Mucosa of stomach (tissue), 1 donor: ENCODE measurements around the gene MYOCD.

ENCODE experiments used
- H3K27me3 ChIP-seq: one replicate; pipeline ENCODE4 v1.7.0; 2013; ENCODE audit warnings: mild to moderate bottlenecking, low read length; ENCODE audit not compliant: control insufficient read depth, insufficient read depth
- H3K36me3 ChIP-seq: one replicate; pipeline ENCODE4 v1.7.0; 2013; ENCODE audit warnings: low read length; ENCODE audit not compliant: control insufficient read depth, insufficient read depth
- H3K4me1 ChIP-seq: one replicate; pipeline ENCODE4 v1.7.0; 2013; ENCODE audit warnings: mild to moderate bottlenecking, low read length; ENCODE audit not compliant: control insufficient read depth, insufficient read depth
- H3K4me3 ChIP-seq: one replicate; pipeline ENCODE4 v1.7.0; 2013; ENCODE audit warnings: low read length
- H3K9ac ChIP-seq: one replicate; pipeline ENCODE4 v1.7.0; 2013; ENCODE audit warnings: mild to moderate bottlenecking, low read length, moderate library complexity
- H3K9me3 ChIP-seq: one replicate; pipeline ENCODE4 v1.7.0; 2013; ENCODE audit warnings: mild to moderate bottlenecking, low read length, moderate library complexity; ENCODE audit not compliant: control insufficient read depth
- donor health status: Pancreatic carcinoma.

The MYOCD gene

DNA sequence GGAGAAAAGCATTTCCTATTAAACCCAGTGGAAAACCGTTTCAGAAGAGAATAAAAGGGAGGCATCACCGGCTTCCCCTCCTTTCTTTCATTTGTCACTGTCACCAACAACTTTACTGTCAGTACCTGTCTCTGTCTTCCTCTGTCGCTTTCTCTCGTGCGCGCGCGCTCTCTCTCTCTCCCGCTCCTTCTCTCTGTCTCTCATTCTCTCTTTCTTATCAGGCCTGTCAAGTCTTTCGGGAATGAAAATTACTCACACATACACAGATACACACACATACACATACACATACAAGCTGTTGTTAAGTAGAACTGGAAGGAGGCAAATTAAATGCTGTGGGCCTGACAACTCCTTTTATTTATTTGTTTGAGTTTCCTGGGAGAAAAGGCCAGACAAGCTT lies 17.6 kb downstream of the MYOCD start:
- Histone ChIP-seq H3K4me1 (no peaks in the 10 kb centered on the region), H3K27me3 (no peaks in the 10 kb centered on the region), H3K9ac (no peak overlapping the region), H3K36me3 (no peaks in the 10 kb centered on the region), H3K9me3 (no peaks in the 10 kb centered on the region), H3K4me3 (no peak overlapping the region)

DNA sequence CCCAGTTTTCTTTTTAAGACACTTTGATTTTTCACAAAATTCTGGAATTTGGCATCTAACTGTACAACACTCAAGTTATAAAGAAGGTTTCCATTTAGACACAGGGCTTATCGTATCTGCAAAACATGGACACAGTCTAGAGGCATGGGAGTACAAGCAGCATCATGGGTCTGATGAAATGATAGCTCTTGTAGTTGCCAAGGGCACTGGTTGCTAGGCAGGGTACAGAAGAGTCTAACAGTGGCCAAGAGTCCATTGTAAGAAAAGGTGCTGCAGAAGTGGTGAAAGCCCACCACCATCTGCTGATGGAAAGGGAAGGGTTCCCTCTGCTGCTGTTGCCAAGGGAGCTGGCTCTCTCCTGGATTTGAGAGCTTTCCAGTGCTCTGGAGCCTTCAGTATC lies 20.8 kb downstream of the MYOCD start:
- Histone ChIP-seq H3K27me3 (no peaks in the 10 kb centered on the region), H3K9ac (no peak overlapping the region), H3K4me1 (no peaks in the 10 kb centered on the region), H3K36me3 (no peaks in the 10 kb centered on the region), H3K4me3 (no peak overlapping the region), H3K9me3 (no peaks in the 10 kb centered on the region)

DNA sequence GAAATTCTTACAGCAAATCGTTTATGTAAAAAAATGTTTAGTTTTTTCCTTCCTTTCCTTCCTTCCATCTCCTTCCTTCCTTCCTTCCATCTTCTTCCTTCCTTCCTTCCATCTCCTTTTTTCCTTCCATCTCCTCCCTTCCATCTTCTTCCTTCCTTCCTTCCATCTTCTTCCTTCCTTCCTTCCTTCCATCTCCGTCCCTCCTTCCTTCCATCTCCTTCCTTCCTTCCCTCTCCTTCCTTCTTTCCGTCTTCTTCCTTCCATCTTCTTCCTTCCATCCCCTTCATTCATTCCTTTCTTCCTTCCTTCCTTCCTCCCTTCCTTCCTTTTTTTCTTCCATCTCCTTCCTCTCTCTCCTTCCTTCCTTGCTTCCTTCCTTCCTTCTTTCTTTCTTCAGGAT lies 22.7 kb downstream of the MYOCD start:
- no peaks in the 10 kb centered on the region for H3K9me3 ChIP-seq
- no peak overlapping the region for H3K4me3 ChIP-seq
- no peaks in the 10 kb centered on the region for H3K4me1 ChIP-seq

DNA sequence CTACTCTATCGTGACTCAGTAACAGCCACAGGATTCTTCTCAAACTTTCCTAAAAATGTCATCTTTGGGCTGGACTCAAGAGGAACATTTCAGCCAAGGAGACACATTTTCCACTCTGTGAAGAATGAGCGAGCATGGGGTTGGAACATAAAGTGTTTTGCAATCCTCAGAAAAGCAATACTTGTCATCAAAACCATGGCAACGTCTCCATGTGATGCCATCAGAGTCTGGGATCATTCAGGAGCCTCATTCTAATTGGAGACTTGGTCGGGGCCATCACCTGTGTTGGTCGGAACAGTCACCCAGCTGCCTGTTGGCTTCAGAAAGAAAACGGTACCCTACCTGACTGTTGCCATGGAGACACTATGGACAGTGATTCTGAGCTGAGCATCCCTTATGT lies 25.5 kb downstream of the MYOCD start:
- no peak overlapping the region for H3K4me3 ChIP-seq

More for the DNA sequence above, 22.7 kb downstream of the MYOCD start:
- H3K27me3 ChIP-seq: no peaks in the 10 kb centered on the region
- H3K9ac ChIP-seq: no peak overlapping the region
- no peaks in the 10 kb centered on the region for H3K36me3 ChIP-seq

DNA sequence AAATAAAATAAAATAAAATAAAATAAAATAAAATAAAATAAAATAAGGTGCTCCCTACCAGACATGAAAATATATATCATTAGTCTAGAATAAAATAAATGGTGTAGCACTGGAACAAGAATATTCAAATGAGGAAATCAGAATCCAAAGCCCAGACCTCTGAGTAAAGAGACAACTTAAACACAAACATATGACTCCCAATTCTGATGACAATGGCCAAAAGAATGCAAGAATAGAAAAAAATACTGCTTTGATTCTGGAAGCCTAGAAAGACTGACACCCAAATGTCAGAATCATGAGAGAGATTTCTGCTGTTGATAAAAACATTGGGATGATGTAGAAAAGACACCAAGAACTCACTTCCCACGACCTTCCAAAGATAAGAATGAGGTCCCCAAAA lies 27.9 kb downstream of the MYOCD start:
- H3K27me3 ChIP-seq: no peaks in the 10 kb centered on the region
- H3K9me3 ChIP-seq: no peaks in the 10 kb centered on the region
- no peaks in the 10 kb centered on the region for H3K4me1 ChIP-seq
- H3K9ac ChIP-seq: no peak overlapping the region
- H3K36me3 ChIP-seq: no peaks in the 10 kb centered on the region
- H3K4me3 ChIP-seq: no peak overlapping the region

More for the DNA sequence above, 25.5 kb downstream of the MYOCD start:
- Histone ChIP-seq H3K9ac (no peak overlapping the region), H3K9me3 (no peaks in the 10 kb centered on the region), H3K36me3 (no peaks in the 10 kb centered on the region), H3K27me3 (no peaks in the 10 kb centered on the region), H3K4me1 (no peaks in the 10 kb centered on the region)

DNA sequence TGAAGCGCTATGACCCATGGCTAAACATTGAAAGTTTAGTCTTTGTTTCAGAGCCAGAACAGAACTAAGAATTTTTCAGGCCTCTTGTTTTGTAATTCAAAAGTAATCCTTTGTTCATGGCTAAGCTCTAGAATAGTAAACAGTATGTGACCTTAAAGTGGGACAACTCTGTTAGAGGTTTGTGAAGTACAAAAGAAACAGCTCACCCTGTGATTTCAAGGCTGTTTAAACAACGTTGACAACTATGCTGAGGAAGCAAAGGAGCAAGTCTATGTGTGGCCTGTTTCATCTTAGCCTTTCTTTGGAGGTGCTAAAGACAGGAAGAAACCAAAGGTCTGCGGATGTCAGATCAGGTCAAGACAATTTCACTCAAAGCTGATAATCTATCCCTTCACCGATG lies 40.4 kb downstream of the MYOCD start:
- no peak overlapping the region for H3K9ac ChIP-seq
- H3K4me1 ChIP-seq: no peaks in the 10 kb centered on the region
- H3K27me3 ChIP-seq: no peaks in the 10 kb centered on the region
- no peaks in the 10 kb centered on the region for H3K36me3 ChIP-seq
- H3K9me3 ChIP-seq: no peaks in the 10 kb centered on the region
- H3K4me3 ChIP-seq: no peak overlapping the region

DNA sequence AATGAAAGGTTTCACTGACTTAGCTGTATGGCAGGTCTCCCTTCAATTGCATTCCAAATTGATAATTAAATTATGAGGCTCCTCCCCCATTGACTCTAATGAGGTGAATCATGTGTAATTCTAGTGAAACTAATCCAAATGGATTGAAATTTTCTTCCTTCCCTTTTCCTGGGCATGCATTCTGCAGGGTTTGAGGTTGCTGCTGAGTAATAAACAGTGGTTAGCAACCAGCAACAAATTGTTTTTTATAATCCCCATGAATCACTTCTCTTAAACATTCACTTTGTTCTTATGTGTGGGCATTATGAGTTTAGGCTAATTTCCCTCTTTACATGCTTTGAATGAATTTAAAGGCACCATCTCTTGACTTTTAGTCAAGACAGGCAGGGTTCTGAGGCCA lies 43.4 kb downstream of the MYOCD start:
- Histone ChIP-seq H3K9me3 (no peaks in the 10 kb centered on the region), H3K4me1 (no peaks in the 10 kb centered on the region), H3K27me3 (no peaks in the 10 kb centered on the region), H3K4me3 (no peak overlapping the region), H3K36me3 (no peaks in the 10 kb centered on the region), H3K9ac (no peak overlapping the region)

DNA sequence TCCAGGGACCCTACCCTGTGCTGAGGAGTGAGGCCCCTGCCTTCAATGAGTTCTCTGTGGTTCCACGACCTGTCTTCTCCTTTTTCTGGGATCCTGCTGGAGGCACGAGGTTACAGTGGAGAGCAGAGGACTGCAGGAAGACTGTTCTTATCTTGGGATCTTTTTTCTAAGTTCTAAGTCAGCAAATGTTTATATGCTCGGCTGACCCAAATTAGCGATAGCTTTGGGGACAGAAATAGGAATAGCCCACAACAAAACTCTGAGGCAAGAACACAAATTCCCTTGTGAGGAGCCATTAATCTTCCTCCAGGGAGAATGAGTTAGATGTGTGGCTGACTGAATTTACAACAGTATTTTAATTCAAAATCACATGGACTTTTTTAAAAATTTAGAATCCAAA lies 46.7 kb downstream of the MYOCD start:
- Histone ChIP-seq H3K9me3 (no peaks in the 10 kb centered on the region), H3K4me1 (no peaks in the 10 kb centered on the region), H3K4me3 (no peak overlapping the region), H3K27me3 (no peaks in the 10 kb centered on the region), H3K36me3 (no peaks in the 10 kb centered on the region), H3K9ac (no peak overlapping the region)

DNA sequence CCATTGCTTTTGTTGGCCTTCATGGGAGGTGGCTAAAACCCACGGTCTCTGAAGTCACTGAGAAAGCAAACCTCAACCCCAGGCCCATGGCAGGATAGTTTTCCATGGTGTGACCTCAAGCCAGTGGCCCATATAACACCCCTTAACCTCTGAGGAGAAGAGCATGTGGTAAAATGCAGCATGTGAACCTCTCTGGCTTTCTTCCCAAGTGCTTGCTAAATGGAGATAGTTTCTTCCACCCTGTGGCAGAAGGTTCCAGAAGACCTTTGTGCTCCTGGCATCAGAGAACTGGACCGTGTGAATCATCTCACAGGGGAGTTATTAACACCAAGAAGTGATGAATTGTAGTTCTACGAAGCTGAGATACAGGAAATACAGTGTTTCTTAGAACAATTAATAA lies 47.3 kb downstream of the MYOCD start:
- no peaks in the 10 kb centered on the region for H3K4me1 ChIP-seq
- H3K9me3 ChIP-seq: no peaks in the 10 kb centered on the region
- no peaks in the 10 kb centered on the region for H3K27me3 ChIP-seq
- H3K36me3 ChIP-seq: no peaks in the 10 kb centered on the region
- no peak overlapping the region for H3K4me3 ChIP-seq
- H3K9ac ChIP-seq: no peak overlapping the region

DNA sequence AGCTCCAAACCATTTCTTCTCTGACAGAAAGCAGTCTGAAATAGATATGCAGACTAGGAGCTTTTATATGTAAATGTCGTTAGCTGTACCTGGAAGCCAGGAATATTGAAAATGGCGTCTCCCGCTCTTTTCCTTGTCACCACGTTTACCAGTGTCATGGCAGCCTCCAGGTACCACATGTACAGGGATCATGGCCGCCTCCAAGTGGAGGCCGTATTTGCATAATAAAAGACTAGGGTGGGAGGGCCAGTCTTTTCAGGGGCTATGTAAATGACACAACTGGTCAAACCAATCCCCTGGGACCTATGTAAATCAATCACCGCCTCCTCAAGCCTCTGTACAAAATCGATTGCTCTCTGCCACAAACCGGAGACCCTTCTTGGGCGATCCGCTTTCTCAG lies 54.3 kb downstream of the MYOCD start:
- no peak overlapping the region for H3K9ac ChIP-seq
- no peaks in the 10 kb centered on the region for H3K27me3 ChIP-seq
- H3K9me3 ChIP-seq: no peaks in the 10 kb centered on the region
- no peaks in the 10 kb centered on the region for H3K36me3 ChIP-seq
- no peaks in the 10 kb centered on the region for H3K4me1 ChIP-seq
- no peak overlapping the region for H3K4me3 ChIP-seq

DNA sequence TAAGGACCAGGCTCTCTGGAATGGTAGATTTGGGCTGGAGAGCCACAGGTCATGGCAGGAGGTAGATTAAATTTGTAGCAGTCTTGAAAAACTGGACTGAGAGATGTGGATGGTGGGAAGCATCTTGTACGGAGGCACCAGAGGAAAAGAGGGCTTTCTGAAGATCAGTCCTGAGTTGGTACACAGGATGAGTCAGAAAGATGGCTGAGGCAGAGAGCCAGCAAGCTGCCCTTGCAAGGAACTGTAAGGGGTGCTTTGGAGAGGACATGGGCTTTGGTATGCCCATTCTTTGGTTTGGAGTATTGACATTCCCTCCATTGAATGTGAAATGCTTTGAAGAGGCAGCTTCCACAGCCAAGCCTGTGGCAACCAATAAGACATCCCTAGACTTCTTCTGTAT lies 55.9 kb downstream of the MYOCD start:
- Histone ChIP-seq H3K9ac (no peak overlapping the region), H3K9me3 (no peaks in the 10 kb centered on the region), H3K4me1 (no peaks in the 10 kb centered on the region), H3K4me3 (no peak overlapping the region), H3K27me3 (no peaks in the 10 kb centered on the region), H3K36me3 (no peaks in the 10 kb centered on the region)

DNA sequence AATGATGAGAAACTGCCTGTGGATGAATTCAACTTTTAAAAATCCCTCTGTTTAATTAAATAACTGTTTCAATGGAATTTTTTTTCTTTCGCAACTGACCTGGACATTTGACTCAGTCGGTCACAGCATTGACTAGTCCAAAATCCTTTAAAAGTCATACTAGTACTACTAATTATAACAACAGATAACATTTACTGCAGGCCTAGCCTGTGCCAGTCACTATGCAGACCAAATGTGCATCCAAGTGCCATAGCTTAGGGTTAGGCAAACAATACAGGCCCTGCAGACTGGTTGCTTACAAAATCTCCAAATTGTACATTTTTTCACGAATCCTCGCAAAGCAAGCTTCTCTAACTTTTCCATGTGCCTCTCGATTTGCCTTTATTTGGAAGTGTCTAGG lies 56.6 kb downstream of the MYOCD start:
- H3K36me3 ChIP-seq: no peaks in the 10 kb centered on the region
- H3K4me1 ChIP-seq: no peaks in the 10 kb centered on the region
- no peak overlapping the region for H3K9ac ChIP-seq

DNA sequence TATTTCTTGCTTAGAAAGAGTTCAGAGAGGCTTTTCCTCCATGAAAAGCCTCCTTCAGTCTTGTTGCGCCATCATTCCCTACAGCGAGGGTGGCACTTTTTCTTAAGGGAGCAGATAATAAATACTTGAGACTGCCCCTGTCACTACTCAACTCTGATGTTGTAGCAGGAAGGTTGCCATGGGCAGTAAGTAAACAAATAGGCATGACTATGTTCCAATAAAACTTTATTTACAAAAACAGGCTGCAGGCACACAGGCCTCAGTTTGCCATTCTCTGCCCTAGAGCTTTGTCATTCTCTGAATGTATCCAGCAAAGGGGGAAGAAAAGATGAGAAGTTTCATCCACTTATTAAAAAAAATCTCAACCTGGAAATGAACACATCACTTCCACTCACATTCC lies 60.4 kb downstream of the MYOCD start:
- Histone ChIP-seq H3K4me1 (peaks cover 9% of the 10 kb centered on the region), H3K36me3 (no peaks in the 10 kb centered on the region), H3K9me3 (no peaks in the 10 kb centered on the region), H3K4me3 (no peak overlapping the region), H3K9ac (no peak overlapping the region), H3K27me3 (no peaks in the 10 kb centered on the region)

More for the DNA sequence above, 56.6 kb downstream of the MYOCD start:
- Histone ChIP-seq H3K27me3 (no peaks in the 10 kb centered on the region), H3K9me3 (no peaks in the 10 kb centered on the region), H3K4me3 (no peak overlapping the region)
